GM12864 (cell line): Measurements from ENCODE around the gene CDC42BPG.
"Not testable (repeated sequence)": the region's sequence is repeated elsewhere in the genome, so short reads cannot be mapped to it uniquely, and the experiment has no call there.

ENCODE experiments used
- DNase-seq: peaks from one replicate; pipeline ENCODE4 v3.0.0-alpha.2; 2011; ENCODE audit warnings: low read depth
- H3K4me3 ChIP-seq: 2 replicates; pipeline ENCODE4 v1.5.1; 2011; ENCODE audit warnings: mild to moderate bottlenecking, low read depth, low read length, control low read depth
- TF ChIP-seq, protein P1 (sequence below): IDR thresholded peaks from 2 replicates; pipeline ENCODE4 v1.5.1; 2011; ENCODE audit warnings: low read depth, mild to moderate bottlenecking, moderate library complexity, low read length, control low read depth, inconsistent platforms; ENCODE audit errors: missing control alignments

The CDC42BPG gene

DNA sequence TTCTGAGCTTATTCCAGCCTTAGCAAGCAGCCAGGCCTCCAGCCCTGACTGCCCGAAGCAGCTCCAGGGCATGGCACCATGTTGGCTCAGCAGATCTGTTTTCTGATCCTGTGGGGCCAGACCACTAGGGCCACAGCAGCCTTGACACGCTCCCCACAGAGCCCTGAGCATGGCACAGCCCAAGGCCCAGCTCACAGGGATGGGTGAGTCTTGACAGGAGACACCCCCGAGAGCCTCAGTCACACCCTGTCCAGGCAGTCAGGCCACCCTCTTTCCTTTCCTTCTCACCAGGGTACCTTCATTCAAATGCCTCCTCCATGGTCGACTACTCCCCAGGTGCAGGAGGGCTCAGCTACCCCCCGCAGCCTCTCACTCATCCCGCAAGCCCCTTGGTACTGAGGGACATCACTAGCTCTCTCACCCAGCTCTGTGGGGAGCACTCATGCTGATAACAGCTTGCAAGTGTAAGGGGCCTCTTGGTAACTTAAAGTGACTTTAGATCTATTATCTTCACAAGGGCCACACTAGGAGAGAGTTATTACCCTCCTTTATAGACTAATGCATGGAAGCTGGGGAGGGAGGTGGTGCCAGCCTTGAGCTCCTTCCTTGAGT, 3.9 kb upstream of the CDC42BPG start:
- TF ChIP-seq, protein P1, sequence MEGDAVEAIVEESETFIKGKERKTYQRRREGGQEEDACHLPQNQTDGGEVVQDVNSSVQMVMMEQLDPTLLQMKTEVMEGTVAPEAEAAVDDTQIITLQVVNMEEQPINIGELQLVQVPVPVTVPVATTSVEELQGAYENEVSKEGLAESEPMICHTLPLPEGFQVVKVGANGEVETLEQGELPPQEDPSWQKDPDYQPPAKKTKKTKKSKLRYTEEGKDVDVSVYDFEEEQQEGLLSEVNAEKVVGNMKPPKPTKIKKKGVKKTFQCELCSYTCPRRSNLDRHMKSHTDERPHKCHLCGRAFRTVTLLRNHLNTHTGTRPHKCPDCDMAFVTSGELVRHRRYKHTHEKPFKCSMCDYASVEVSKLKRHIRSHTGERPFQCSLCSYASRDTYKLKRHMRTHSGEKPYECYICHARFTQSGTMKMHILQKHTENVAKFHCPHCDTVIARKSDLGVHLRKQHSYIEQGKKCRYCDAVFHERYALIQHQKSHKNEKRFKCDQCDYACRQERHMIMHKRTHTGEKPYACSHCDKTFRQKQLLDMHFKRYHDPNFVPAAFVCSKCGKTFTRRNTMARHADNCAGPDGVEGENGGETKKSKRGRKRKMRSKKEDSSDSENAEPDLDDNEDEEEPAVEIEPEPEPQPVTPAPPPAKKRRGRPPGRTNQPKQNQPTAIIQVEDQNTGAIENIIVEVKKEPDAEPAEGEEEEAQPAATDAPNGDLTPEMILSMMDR = no peak
- H3K4me3 ChIP-seq = no peak overlapping the region
- no peak for DNase-seq

DNA sequence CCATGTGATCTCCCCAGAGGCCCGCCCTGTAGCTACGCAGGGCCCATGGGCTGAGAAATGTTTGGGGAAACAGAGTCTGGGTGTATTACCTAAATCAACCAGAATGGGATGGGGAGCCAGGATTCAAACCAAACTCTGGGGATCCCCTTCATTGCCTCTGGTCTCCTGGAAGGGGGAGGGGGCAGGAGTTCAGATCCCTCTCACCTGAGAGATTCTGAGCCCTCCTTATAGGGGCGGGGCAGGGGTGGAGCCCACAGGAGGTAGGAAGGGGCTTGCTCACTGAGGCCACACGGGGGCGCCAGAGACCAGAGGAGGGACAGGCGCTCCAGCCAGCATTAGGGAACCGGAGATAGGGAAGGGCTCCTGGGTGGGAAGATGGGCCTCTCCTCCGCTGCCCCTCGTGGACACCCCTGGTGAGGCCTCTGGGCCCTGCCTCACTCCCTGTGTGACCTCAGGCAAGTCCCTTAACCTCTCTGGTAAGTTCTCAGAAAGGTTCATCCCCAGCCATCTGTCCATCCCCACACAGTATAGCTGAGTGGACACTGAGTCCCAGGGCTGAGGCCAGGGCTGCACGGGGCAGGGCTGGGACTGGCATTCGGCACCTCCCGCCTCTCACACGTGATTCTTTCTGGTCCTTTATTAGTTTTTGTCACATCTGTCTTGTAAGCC, 2.7 kb upstream of the CDC42BPG start:
- TF ChIP-seq, protein P1 = peak; percentile 92
- H3K4me3 ChIP-seq = no peak overlapping the region
- DNase-seq = no peak

DNA sequence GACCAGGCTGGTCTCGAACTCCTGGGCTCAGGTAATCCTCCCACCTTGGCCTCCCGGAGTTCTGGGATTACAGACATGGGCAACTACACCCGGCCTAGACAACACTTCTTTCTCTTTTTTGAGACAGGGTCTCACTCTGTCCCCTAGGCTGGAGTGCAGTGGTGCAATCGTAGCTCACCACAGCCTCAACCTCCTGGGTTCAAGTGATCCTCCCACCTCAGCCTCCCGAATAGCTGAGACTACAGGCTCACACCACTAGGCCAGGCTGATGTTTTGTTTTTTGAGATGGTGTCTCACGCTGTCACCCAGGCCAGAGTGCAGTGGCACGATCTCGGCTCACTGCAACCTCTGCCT, 1.3 kb upstream of the CDC42BPG start:
- DNase-seq, H3K4me3 ChIP-seq: not testable (repeated sequence)

DNA sequence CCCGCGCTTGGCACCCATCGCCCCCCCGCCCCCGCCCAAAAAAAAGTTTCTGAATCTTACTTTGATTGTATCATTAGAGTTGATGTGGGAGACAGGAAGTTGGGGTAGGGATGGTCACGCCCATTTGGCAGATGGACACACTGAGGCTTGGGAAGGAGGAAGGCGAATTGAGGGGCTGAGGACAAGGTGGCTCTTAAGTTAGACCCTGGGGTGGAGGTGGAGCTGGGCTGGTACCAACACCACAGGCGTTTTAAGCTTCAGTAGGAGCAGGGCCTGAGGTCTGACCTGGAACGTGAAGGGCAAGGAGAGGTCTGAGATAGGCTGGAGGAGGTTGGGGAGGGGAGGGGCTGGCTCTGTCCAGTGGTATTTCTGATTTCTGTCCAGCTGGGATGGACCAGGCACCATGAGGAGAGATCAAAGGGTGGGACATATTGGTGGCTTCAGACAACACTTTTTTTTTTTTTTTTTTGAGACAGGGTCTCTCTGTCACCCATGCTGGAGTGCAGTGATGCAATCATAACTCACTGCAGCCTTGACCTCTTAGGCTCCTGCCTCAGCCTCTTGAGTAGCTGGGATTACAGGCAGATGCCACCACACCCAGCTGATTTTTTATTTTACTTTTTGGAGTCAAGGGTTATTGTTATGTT, 799 bp upstream of the CDC42BPG start:
- DNase-seq = no peak
- TF ChIP-seq, protein P1 = no peak
- H3K4me3 ChIP-seq = no peak overlapping the region; the same call in 1 of the 2 replicates

DNA sequence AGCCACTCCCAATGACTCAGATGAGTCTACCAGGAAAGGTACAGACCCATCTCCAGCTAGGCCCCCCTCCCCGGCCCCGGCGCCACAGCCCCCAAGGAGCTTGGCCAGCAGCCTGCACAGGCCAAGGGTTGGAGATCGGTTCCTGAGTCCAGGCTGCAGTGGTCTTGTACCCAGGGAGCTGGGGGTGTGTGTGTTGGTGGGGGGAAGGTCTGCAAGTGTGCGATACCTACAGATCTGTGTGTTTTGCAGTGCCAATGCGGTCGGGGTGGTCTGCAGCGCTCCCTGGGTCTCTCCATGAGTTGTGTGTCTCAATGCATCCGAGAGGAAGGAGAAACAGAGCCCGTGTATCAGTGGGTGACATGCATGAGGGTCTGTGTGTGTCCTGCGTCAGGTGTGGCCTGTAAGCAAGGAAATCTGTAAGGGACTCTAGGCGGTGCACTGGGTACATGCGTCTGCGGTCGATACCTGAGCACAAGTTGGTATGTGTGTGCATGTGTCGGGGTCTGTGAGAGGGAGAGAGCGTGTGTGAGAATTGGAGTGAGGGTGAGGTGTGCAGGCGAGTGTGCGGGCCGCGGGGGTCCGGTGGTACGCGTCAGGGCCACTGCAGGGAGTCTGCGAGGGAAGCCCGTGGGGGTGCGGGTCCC, 645 bp downstream of the CDC42BPG start:
- DNase-seq = no peak

DNA sequence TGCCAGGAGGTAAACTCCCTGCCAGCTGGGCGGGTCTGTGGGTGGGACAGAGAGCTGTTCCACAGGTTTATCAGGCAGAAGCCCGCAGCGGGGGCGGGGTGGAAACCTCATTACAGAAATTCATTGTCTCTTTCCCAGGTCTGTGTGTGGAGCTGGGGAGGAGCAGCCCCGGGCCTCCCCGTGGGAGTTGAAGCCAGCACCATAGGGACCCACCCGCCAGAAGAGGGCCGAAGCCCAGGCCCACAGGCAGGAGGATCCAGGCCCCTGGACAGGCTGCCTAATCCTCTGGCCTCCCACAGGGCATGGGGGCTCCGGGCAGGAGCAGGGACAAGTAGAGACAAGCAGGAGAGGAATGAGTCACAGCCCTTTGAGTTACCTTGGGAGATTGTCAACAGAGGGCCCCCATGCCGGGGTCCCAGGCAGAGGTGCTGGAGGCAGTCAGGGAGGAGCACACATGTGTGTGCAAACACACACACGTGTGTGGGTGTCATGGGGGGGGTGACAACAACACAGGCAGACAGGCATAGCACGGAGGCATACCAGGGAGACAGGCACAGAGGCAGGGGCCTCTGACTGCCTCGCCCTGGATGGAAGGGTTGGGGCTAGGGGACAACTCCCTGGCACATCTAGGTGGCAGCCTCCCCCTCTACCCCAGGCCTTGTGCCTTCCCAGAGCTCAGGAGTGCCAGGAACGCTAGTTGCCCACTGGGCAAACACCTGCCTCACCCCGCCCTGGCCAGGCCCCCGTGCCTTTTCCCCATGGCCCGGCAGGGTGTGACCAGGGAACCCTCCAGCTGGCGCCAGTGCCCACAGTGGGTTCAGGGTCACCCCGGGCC, 1.4 kb downstream of the CDC42BPG start:
- DNase-seq = no peak
- H3K4me3 ChIP-seq = no peak overlapping the region
- TF ChIP-seq, protein P1 = no peak

More for the DNA sequence above, 645 bp downstream of the CDC42BPG start:
- peak overlapping the region; percentile 37 for H3K4me3 ChIP-seq
- TF ChIP-seq, protein P1 = no peak
